Colonic mucosa (tissue), 4 donors: ENCODE results near the gene ZNF296. TPM values are rescaled to one million over a fixed set of nuclear protein-coding genes. Genes with fewer than 3 reads are reported as not detected.

Experiments
- DNase-seq: peaks from one replicate; pipeline ENCODE4 v3.0.0-alpha.2; 2020
- H3K27ac ChIP-seq: fragments of 200-600 bp; one replicate; pipeline ENCODE4 v1.8.0; 2021
- H3K27me3 ChIP-seq: fragments of 200-600 bp; one replicate; pipeline ENCODE4 v1.8.0; 2021
- H3K36me3 ChIP-seq: fragments of 200-600 bp; one replicate; pipeline ENCODE4 v1.8.0; 2021
- H3K4me1 ChIP-seq: fragments of 200-600 bp; one replicate; pipeline ENCODE4 v1.8.0; 2021; ENCODE audit warnings: mild to moderate bottlenecking
- H3K4me3 ChIP-seq: fragments of 200-600 bp; one replicate; pipeline ENCODE4 v1.8.0; 2021
- H3K9ac ChIP-seq, 2 donors: one replicate each; pipeline ENCODE4 v1.7.0; 2013; ENCODE audit warnings: control low read depth in 2 of 2, low read depth in 2 of 2, low read length in 2 of 2
- H3K9me3 ChIP-seq: fragments of 200-600 bp; one replicate; pipeline ENCODE4 v1.8.0; 2021
- CTCF ChIP-seq: fragments of 200-600 bp; IDR thresholded peaks from one replicate; pipeline ENCODE4 v1.8.0; 2022; ENCODE audit warnings: antibody characterized with exemption, mild to moderate bottlenecking
- intact Hi-C: fragments of 100-400 bp; cut with DNase I; formaldehyde crosslinking; loops from one replicate; pipeline ENCODE4 v1.14.1; 2022
- total RNA-seq, 2 donors: library from RNA; stranded (reverse); fragmentation: NEBNext Ultra II Directional in 1 of 2; extraction: Animal tissue kit (Norgen Biotek cat#: 25700) in 1 of 2; gene quantifications; one replicate each; pipeline ENCODE4 v1.2.1, GENCODE V29; 2021
- donor health status: healthy.
- donor health status: DM: no; HTN: no; CAD: no.
- donor health status: DM: no; HTN: no; CAD: no.

Gene ZNF296
- total RNA-seq, 2 donors from 2014 or later = 3.4 to 7.0 TPM

GRCh38 chr19:45101806-45102205, 25.5 kb upstream of the ZNF296 start:
- Histone ChIP-seq H3K36me3 (no peaks in the 10 kb centered on the region), H3K9me3 (no peaks in the 10 kb centered on the region), H3K4me3 (no peak overlapping the region), H3K9ac (no peak overlapping the region), H3K4me1 (peaks cover 16% of the 10 kb centered on the region), H3K27ac (no peak overlapping the region), H3K27me3 (no peaks in the 10 kb centered on the region)
- intact Hi-C loops = no loop called here
- TF ChIP-seq CTCF = no peak
- no peak for DNase-seq

GRCh38 chr19:45100846-45101252, 24.6 kb upstream of the ZNF296 start:
- TF ChIP-seq CTCF = no peak
- Histone ChIP-seq H3K27me3 (no peaks in the 10 kb centered on the region), H3K4me1 (peaks cover 16% of the 10 kb centered on the region), H3K9me3 (no peaks in the 10 kb centered on the region), H3K9ac (peak overlapping the region; percentile 12), H3K4me3 (no peak overlapping the region), H3K27ac (no peak overlapping the region), H3K36me3 (no peaks in the 10 kb centered on the region)
- DNase-seq = no peak
- intact Hi-C loops = no loop called here

DNA sequence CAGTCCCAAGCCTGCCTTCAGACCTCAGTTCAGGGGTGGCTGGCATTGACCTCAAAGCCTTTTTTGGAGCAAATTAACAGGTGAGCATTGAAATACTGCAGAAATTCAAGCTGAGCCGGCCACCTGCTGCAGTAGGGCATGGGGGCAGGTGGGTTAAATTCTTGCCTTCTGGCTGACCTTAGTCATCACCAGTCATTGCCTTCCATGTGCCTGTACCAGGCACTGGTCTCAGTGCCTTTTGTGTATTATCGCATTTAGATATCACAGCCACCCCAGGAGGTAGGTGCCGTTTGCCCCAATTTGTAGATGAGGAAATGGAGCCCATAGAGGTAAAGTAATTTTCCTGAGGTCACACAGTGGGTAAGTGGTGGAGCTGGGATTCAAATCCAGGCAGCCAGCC, 23.9 kb upstream of the ZNF296 start:
- no peaks in the 10 kb centered on the region for H3K27me3 ChIP-seq
- H3K9ac ChIP-seq = no peak overlapping the region
- H3K27ac ChIP-seq = no peak overlapping the region
- H3K4me3 ChIP-seq = no peak overlapping the region
- TF ChIP-seq CTCF = no peak
- DNase-seq = no peak
- H3K4me1 ChIP-seq = peaks cover 16% of the 10 kb centered on the region
- no peaks in the 10 kb centered on the region for H3K36me3 ChIP-seq
- intact Hi-C loops = no loop called here
- no peaks in the 10 kb centered on the region for H3K9me3 ChIP-seq

- H3K4me1 ChIP-seq = peaks cover 17% of the 10 kb centered on the region
- H3K27me3 ChIP-seq = no peaks in the 10 kb centered on the region
- H3K4me3 ChIP-seq = no peak overlapping the region
- no peaks in the 10 kb centered on the region for H3K36me3 ChIP-seq
- intact Hi-C loops = no loop called here
- no peaks in the 10 kb centered on the region for H3K9me3 ChIP-seq
- TF ChIP-seq CTCF = no peak
- H3K27ac ChIP-seq = no peak overlapping the region
- no peak for DNase-seq
- H3K9ac ChIP-seq = no peak overlapping the region
Observed at GRCh38 chr19:45099467-45100191, 23.4 kb upstream of the ZNF296 start.

GRCh38 chr19:45098521-45099466, 22.5 kb upstream of the ZNF296 start:
- DNase-seq = no peak
- no peak for TF ChIP-seq CTCF
- H3K36me3 ChIP-seq = no peaks in the 10 kb centered on the region

More at GRCh38 chr19:45098521-45099466, 22.5 kb upstream of the ZNF296 start:
- no peak overlapping the region for H3K27ac ChIP-seq
- H3K4me3 ChIP-seq = no peak overlapping the region
- no peaks in the 10 kb centered on the region for H3K9me3 ChIP-seq
- H3K4me1 ChIP-seq = peaks cover 17% of the 10 kb centered on the region
- intact Hi-C loops = no loop called here
- H3K27me3 ChIP-seq = no peaks in the 10 kb centered on the region
- H3K9ac ChIP-seq = no peak overlapping the region
